Breast epithelium (tissue), 4 donors: ENCODE data around the gene HGF. TPM values are rescaled to one million over a fixed set of nuclear protein-coding genes. Genes with fewer than 3 reads are reported as not detected.

Source experiments
- DNase-seq, 2 donors: peaks; one replicate each; pipeline ENCODE4 v3.0.0-alpha.2; 2019; ENCODE audit warnings: low spot score in 2 of 2
- H3K27ac ChIP-seq, 2 donors: fragments of 200-600 bp; sonication (generic) in 1 of 2; one replicate each; pipeline ENCODE4 v1.5.1; 2016 to 2019; ENCODE audit warnings: mild to moderate bottlenecking in 1 of 2
- H3K27me3 ChIP-seq, 2 donors: fragments of 200-600 bp; sonication (generic) in 1 of 2; one replicate each; pipeline versions ENCODE4 v1.5.1 to v1.6.0; 2017 to 2019; ENCODE audit warnings: control low read depth in 1 of 2, mild to moderate bottlenecking in 1 of 2
- H3K36me3 ChIP-seq: fragments of 200-600 bp; one replicate; pipeline ENCODE4 v1.5.1; 2019
- H3K4me1 ChIP-seq, 2 donors: fragments of 200-600 bp; sonication (generic); one replicate each; pipeline ENCODE4 v1.5.1; 2016 to 2019; ENCODE audit warnings: control low read depth in 1 of 2
- H3K4me3 ChIP-seq, 3 donors: fragments of 200-600 bp; sonication (generic); 1 replicate in 2 of 3; 2 replicates in 1 of 3; pipeline ENCODE4 v1.5.1; 2016 to 2019; ENCODE audit warnings: mild to moderate bottlenecking in 3 of 3, moderate library complexity in 2 of 3
- H3K9me3 ChIP-seq, 2 donors: fragments of 200-600 bp; sonication (generic) in 1 of 2; one replicate each; pipeline ENCODE4 v1.5.1; 2016 to 2019; ENCODE audit warnings: control low read depth in 1 of 2
- POLR2A ChIP-seq: fragments of 450-650 bp; IDR thresholded peaks from one replicate; pipeline ENCODE4 v1.6.1; 2016; ENCODE audit warnings: antibody characterized with exemption, mild to moderate bottlenecking, moderate library complexity
- POLR2AphosphoS5 ChIP-seq, 3 donors: sonication (generic); formaldehyde crosslinking; IDR thresholded peaks; one replicate each; pipeline ENCODE4 v1.6.1; 2017; ENCODE audit warnings: antibody characterized with exemption in 3 of 3
- intact Hi-C: fragments of 100-400 bp; cut with DNase I; formaldehyde crosslinking; loops from one replicate; pipeline ENCODE4 v1.15.1; 2023; ENCODE audit warnings: low total_unique reads
- total RNA-seq, 3 donors: library from RNA; depleted of rRNA; stranded (reverse); fragments of >200 nt; gene quantifications; one replicate each; pipeline ENCODE4 v1.1.0, GENCODE V29; 2016
- TF ChIP-seq, protein P1 (sequence below), 3 donors: fragments of 450-650 bp; IDR thresholded peaks; one replicate each; pipeline ENCODE4 v1.5.1; 2016 to 2017; ENCODE audit warnings: antibody characterized with exemption in 3 of 3, mild to moderate bottlenecking in 3 of 3, moderate library complexity in 3 of 3

HGF gene
- total RNA-seq, 3 donors from 2014 or later = 8.5 to 15.7 (median 8.6) TPM

DNA sequence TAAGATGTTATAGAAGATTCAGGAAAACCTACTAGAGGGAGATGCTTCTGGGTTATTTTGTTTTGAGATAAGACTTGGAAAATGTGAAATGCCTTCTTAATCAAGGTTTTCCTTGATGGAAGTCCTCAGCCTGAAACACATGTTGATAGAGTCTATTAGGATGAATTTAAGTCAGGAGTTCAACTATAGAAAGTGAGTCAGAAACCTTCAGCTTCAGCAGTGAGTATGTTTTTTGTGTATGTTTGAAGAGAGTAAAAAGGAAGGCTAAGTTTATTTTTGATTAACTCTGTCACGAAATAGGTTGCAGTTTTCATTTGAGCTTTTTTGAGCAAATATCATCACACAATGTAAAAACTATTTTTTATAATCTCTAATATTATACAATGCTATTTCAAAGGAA, 114.6 kb downstream of the HGF start:
- Histone ChIP-seq H3K27ac (no peak overlapping the region), H3K27me3 (no peaks in the 10 kb centered on the region), H3K9me3 (peaks cover 9 to 11% of the 10 kb centered on the region in 2 donors), H3K4me3 (no peak overlapping the region), H3K4me1 (no peaks in the 10 kb centered on the region), H3K36me3 (no peaks in the 10 kb centered on the region)
- TF ChIP-seq POLR2AphosphoS5 (IDR thresholded peaks at IDR 0.05) (no peak), POLR2A (no peak)
- TF ChIP-seq, protein P1, sequence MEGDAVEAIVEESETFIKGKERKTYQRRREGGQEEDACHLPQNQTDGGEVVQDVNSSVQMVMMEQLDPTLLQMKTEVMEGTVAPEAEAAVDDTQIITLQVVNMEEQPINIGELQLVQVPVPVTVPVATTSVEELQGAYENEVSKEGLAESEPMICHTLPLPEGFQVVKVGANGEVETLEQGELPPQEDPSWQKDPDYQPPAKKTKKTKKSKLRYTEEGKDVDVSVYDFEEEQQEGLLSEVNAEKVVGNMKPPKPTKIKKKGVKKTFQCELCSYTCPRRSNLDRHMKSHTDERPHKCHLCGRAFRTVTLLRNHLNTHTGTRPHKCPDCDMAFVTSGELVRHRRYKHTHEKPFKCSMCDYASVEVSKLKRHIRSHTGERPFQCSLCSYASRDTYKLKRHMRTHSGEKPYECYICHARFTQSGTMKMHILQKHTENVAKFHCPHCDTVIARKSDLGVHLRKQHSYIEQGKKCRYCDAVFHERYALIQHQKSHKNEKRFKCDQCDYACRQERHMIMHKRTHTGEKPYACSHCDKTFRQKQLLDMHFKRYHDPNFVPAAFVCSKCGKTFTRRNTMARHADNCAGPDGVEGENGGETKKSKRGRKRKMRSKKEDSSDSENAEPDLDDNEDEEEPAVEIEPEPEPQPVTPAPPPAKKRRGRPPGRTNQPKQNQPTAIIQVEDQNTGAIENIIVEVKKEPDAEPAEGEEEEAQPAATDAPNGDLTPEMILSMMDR (IDR thresholded peaks at IDR 0.05) = no peak
- no peak for DNase-seq
- intact Hi-C loops = no loop called here

DNA sequence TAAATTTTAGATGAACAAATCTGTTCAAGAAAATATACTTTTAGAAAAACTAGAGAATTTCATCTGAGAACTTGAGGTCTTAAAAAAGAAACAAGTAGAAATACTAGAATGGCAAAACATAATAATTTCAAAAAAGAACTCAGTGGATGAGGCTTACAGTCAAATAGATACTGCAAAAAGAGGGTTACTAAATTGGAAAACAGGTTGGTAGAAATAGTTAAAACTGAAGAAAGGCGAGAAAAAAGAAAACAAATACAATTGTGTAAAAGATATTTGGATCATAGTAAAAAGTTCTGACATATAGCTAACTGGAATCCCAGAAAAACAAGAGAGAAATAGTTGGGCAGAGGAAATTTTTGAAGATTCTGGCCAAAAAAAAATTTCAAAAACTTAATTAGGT, 117.6 kb downstream of the HGF start:
- TF ChIP-seq, protein P1 (IDR thresholded peaks at IDR 0.05) = no peak
- TF ChIP-seq POLR2AphosphoS5 (IDR thresholded peaks at IDR 0.05) = no peak
- no peak for TF ChIP-seq POLR2A
- H3K4me3 ChIP-seq = no peak overlapping the region
- H3K4me1 ChIP-seq = no peaks in the 10 kb centered on the region
- peaks cover 9 to 11% of the 10 kb centered on the region in 2 donors for H3K9me3 ChIP-seq
- intact Hi-C loops = no loop called here
- no peaks in the 10 kb centered on the region for H3K27me3 ChIP-seq
- DNase-seq = no peak
- H3K36me3 ChIP-seq = no peaks in the 10 kb centered on the region
- H3K27ac ChIP-seq = no peak overlapping the region
